ENCODE results near the gene ACSM2A.
"Not testable (repeated sequence)": the region's sequence is repeated elsewhere in the genome, so short reads cannot be mapped to it uniquely, and the experiment has no call there.

The ACSM2A gene

DNA sequence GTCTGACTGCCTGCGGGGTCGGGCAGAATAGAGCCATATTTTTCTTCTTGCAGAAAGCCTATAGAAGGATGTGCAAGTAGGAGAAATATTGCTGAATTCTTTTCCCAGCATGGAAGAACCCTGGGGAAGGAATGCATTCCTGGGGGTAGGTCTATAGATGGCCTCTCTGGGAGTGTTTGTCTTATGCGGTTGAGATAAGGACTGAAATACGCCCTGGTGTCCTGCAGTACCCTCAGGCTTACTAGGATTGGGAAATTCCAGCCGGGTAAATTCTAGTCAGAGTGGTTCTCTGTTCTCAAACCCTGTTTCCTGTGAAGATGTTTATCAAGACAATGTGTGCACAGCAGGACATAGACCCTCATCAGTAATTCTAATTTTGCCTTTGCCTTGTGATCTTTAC lies 2.3 kb downstream of the ACSM2A start:
- DNase-seq (ENCODE audit: low read depth in 2 of 2), result not testable (repeated sequence)

DNA sequence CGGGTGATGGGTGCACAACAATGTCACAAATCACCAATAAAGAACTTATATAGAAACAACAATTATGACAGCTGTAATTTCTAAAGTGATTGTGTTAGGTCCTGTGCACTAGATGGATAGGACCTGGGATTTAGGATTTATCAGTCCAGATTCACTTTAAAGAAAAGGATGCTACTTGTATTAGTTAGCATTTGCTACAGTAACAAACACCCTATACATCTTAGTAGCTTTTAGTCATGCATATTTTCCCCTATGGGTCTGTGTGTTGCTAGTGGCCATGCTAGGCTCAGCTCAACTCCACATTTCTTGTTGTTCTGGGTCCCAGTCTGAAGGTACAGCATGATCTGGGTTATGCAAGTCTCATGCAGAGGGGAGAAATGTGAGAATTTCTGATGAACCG lies 7.9 kb downstream of the ACSM2A start:
- DNase-seq (ENCODE audit: low read depth in 2 of 2), result not testable (repeated sequence)

DNA sequence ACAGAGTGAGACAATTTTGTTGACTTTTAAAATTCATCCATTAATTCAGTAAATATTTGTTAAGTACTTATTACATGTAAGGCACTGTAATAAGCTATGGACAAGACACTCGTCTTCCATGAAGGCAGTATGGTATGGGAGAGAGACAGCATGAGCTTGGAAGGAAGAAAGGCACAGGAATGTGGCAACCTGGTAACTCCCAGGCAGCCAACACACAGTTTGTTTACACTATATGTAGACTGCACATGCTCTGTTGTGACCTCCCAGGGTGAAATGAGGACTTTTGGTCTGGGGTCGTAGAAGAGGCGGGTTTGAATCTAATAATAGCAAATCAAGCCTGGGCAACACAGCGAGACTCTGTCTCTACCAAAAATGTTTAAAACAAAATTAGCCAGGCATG lies 9.0 kb downstream of the ACSM2A start:
- not testable (repeated sequence) for DNase-seq (ENCODE audit: low read depth in 2 of 2)

DNA sequence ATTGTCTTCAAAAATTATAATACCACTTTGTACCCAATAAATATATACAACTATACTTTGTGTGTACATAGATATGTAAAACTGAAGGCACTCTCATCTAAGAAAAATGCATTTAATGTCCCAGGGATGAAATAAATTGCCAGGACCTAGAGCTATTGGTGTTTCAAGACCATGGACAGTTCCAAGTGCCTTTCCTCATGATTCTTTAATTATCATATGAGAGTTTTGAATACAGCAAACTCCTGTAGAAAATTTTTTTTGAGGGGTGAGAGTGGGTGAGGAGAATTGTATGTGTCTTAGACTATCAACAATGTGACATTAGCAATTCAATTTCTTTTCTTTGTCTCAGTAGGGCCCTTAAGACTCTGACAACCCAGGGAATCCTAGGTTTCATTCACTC lies 17.6 kb downstream of the ACSM2A start:
- not testable (repeated sequence) for DNase-seq (ENCODE audit: low read depth in 2 of 2)

DNA sequence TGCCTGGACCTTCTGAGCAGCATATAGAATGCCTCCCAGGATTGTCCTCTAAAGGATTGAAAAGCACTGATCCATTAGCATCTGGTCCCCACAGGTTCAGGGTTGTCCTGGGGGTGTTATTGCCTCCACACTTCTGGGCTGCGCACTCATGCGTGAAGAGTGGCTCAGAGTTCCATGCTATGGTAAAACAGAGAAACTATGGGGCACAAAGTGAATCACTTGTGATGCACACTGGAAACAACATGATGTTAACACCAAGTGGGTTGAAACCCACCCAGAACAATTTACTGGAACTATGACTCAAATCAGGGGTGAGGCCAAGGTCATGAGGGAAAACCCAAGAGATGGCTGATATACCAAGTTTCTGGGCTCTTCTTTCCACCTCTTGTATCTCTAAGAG lies 18.6 kb downstream of the ACSM2A start:
- not testable (repeated sequence) for DNase-seq (ENCODE audit: low read depth in 2 of 2)

DNA sequence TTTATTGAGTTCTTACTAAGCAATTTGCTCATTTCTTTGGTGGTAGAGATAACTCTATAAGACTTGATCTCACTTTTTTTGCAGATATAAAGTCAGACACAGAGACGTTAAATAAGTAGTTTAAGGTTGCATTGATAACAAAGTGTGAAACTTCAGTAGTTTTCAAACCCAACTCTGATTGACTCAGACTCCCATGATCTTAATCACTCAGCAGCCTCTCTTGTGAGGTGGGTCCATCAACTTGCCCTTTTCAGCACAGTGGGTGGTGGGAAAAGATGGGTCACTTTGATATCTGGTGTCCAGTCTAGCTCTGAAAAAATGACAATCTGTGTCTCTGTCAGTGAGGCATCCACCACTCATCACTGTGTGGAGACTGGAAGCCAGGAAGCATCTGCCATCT lies 19.4 kb downstream of the ACSM2A start:
- not testable (repeated sequence) for DNase-seq (ENCODE audit: low read depth in 2 of 2)

DNA sequence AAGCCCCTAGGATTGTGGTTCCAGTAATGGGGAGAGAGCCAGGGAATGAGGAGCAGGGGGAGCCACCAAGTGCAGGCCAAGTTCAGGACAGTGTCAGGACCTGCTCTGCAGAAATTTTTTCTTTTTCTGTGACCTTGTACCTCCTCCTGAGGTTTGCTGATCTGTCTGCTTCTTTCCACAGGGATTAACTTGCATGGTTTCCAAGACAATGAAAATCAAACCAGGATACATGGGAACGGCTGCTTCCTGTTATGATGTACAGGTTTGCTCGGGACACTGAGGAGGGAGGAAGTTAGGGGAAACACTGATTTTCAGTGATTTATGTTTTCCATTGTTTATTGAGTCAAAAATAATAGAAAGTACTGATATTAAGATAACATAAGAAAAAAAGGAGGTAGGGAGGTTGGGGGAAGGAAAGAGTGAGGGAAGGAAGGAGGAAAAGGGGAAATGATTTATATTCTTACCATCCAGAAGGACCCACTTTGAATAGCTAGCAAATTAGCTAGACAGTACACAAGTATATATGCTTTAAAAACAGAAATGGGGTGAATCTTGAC lies 25.9 kb downstream of the ACSM2A start:
- not testable (repeated sequence) for DNase-seq (ENCODE audit: low read depth in 2 of 2)

DNA sequence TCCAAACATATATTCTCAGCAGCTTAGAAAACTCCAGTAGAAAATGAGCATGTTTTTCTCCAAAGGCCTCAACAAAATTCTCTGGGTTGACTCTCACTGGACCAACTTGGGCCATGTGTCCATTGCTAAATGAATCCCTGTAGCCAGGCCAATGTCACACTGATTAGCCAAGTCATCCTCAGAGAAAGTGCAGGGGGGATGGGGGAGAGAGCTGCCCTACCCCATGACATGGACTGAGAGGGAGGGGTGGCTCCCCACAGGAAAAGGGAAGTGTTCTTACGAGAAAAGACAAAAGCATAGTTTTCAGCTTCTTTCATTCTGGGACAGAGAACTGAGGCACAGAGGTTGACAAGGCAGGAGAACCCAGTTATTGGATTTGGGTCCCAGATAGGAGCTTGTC lies 32.7 kb downstream of the ACSM2A start:
- DNase-seq (ENCODE audit: low read depth in 2 of 2), result not testable (repeated sequence)

DNA sequence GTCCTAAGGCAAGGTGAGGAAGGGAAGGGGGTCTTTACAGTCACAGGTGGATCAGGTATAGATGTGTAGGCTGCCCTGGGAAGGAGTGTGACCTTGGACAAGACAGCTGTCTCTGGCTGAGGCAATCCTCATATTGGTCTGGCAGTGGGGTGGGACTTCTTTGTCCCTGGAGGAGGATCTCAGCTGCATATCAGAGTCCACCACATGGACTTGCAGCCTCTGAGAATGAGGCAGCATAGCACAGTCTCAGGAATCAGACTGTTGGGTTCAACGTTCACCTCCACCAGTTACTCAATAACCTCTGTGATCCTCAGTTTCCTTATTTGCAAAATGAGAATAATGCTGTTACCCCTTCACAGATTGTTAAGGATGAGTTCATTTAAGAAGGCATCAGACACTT lies 33.4 kb downstream of the ACSM2A start:
- DNase-seq (ENCODE audit: low read depth in 2 of 2), result no peak

DNA sequence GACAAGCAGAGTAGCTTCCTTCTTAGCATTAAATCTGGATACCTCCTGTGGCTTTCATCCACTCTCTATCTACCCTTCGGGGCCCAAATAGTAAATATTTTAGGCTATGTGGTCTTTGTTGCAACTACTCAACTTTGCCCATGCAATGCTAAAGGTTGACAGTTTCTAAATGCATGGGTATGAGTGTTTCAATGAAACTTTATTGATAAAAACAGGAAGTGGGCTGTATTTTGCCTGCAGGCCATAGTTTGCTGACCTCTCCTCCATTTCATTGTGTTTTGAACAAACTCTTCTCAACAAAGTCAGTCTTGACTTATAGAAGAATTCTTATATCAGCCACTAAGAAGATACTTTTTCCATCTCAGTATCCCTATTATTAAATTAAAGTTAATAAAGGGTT lies 34.1 kb downstream of the ACSM2A start:
- DNase-seq (ENCODE audit: low read depth in 2 of 2), result no peak

DNA sequence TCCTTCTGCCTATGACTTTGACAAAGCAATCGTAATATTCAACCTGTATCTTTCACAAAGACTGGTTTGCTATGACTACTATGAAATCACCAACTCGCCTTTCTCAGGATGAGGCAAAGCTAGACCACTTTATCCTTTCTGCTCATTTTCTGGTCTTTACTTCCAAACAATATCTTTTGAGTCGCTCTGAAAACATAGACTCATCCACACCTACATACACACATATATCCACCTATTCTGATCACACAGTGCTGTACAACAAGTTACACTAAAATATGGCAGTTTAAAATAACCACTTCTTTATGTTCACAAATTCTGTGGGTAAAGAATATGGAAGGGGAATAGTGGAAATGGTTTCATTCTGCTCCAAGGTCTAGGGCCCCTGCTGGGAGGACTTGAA lies 39.7 kb downstream of the ACSM2A start:
- not testable (repeated sequence) for DNase-seq (ENCODE audit: low read depth in 2 of 2)

DNA sequence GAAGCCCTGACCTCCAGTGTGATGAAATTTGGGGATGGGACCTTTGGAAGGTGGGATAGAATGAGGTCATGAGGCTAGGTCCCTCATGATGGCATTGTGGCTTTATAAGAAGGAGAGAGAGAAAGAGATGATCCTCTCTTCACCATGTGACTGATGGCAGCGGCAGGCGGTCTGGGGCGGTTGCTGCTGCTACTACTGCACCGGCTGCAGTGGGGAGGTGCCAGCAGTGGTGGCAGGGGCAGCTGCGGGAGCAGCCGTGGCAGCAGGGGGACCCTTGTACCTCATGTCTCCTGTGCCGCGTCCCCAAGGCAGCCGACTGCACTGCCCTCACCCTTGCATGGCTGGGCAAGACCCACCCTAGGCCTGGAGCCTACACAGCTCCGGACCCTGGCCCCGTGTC lies 40.1 kb downstream of the ACSM2A start:
- not testable (repeated sequence) for DNase-seq (ENCODE audit: low read depth in 2 of 2)

DNA sequence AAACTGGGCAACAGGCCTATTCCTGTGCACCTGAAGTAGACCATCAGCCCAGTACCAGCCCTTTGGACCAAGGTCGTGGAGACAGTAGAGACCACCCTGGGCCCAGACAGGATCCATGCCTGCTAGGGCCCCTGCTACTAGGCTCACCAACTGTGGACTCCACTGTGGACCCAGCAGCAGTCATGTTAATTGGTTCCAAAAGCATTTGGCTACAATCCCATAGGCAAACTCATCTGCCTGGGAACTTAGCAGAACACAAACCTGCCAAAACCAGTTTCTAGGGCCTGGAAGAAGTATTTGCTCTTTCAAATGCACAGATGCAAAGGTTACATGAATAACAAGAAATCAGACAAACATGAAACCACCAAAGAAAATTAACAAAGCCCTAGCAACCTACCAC lies 53.1 kb downstream of the ACSM2A start:
- DNase-seq (ENCODE audit: low read depth in 2 of 2), result no peak

DNA sequence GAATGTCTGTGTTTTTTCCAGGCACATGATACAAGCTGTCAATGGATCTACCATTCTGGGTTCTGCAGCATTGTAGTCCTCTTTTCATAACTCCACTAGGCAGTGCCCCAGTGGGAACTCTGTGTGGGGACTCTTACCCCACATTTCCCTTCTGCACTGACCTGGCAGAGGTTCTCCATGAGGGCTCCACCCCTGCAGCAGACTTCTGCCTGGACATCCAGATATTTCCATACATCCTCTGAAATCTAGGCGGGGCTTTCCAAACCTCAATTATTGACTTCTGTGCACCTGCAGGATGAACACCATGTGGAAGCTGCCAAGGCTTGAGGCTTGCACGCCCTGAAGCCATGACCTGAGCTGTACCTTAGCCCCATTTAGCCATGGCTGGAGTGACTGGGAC lies 56.0 kb downstream of the ACSM2A start:
- no peak for DNase-seq (ENCODE audit: low read depth in 2 of 2)

DNA sequence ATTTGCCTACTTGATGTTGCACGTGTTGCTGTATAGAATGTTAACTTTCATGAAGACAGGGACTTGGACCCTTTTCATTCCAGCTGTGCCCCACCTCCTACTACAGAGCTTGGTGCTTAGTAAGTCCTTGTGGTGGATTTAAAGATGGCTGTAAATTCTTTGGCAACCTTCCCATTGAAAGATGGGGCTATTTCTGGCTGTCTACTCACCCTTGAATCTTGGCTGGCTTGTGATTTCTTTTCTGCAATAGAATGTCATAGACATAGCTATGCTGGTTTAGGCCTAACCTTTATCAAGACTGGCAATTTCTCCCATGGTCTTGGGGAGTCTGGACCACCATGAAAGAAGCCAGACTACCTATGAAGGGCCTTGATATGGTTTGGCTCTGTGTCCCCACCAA lies 59.0 kb downstream of the ACSM2A start:
- no peak for DNase-seq (ENCODE audit: low read depth in 2 of 2)

DNA sequence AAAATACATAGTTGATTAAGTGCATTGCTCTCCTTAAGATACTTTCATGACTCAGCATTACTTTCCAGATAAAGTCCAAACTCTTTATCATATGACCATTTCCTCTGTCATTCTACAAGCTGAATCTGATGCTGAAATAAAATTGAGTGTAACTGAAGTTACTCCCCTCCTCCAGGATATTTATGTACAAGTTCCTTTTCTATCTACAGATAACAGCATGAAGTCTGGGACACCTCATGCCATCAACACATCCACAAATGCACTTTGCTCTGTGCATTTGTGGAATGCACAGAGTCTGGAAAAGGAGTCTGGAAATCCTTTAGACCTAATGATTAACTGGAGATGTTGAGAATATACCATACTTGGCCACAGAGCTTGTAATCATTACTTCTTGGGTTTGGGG lies 64.4 kb downstream of the ACSM2A start:
- DNase-seq (ENCODE audit: low read depth in 2 of 2), result no peak

DNA sequence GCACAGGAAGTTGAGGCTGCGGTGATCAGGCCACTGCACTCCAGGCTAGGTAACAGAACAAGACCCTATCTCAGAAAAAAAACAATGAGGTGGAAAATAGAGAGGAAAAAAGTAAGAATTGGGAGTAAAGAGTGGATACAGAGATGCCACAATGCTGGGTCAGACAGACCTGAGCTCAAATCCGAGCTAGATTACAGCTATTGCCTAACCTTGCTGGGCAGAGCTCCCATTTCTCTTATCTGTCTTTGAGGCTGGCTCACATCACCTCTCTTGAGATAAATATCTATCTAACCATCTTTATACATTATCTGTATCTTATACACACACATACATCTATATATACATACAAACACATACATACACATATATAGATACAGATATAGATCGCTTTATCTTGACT lies 65.8 kb downstream of the ACSM2A start:
- DNase-seq (ENCODE audit: low read depth in 2 of 2), result no peak

DNA sequence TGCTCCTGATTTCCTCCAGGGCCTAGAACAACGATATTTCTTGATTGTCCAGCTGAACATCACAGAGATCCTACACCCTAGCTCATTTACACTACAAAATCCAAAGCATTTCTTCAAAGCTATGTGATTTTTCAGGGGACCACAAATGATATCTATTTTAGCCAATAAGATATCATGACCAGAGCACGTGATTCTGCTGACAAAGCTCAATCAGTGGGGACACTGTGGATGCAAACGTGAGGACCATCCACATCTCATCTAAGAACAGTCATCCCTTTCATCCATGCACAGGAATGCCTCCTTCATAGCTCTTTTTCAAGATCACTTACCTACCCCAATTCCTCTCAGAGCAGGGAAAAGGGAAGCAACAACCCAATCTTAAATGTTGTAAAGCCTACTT lies 67.9 kb downstream of the ACSM2A start:
- no peak for DNase-seq (ENCODE audit: low read depth in 2 of 2)

DNA sequence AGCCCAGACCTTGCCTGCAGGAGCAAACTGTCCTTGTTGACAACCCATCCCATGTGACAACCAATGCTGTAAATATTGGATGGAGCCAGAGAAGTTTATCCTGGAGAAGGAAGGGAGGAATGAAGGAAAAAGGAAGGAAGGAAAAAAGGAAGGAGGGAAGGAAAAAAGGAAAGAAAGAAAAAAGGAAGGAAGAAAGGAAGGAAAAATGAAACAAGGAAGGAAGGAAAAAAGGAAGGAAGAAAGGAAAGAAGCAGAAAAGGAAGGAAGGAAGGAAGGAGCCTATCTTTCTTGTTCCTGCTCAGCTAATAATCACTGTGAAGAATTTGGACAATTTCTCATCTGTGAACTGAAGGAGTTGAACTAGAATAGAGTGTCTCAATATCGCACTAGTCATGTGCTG lies 68.8 kb downstream of the ACSM2A start:
- no peak for DNase-seq (ENCODE audit: low read depth in 2 of 2)

DNA sequence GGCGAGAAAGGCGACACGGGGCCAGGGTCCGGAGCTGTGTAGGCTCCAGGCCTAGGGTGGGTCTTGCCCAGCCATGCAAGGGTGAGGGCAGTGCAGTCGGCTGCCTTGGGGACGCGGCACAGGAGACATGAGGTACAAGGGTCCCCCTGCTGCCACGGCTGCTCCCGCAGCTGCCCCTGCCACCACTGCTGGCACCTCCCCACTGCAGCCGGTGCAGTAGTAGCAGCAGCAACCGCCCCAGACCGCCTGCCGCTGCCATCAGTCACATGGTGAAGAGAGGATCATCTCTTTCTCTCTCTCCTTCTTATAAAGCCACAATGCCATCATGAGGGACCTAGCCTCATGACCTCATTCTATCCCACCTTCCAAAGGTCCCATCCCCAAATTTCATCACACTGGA lies 80.5 kb downstream of the ACSM2A start:
- DNase-seq (ENCODE audit: low read depth in 2 of 2), result not testable (repeated sequence)

DNA sequence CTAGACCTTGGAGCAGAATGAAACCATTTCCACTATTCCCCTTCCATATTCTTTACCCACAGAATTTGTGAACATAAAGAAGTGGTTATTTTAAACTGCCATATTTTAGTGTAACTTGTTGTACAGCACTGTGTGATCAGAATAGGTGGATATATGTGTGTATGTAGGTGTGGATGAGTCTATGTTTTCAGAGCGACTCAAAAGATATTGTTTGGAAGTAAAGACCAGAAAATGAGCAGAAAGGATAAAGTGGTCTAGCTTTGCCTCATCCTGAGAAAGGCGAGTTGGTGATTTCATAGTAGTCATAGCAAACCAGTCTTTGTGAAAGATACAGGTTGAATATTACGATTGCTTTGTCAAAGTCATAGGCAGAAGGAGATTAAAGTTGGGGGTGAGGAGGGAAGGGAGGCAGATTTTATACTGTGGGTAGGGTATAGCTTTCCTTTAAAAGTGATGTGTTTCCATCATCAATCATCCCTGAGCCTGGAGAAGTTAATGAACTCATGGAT lies 81.0 kb downstream of the ACSM2A start:
- DNase-seq (ENCODE audit: low read depth in 2 of 2), result not testable (repeated sequence)

DNA sequence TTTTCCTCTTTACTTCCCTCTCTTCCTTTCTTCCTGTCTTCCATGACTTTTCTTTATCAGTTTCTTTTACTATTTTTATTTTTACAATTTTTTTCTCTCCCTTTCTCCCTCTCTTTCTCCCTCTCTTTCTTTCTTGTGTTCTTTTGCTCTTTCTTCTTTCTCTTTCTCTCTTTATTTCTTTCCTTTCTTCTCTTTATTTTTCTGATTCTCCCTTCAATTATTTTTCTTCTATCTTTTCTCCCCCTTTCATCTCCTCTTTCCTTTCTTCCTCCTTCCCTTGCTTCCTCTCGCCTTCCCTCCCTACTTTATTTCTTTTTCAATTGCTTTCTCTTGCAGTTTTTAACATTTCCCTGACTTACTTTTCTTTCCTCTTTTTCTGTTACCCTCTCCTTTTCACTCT lies 85.3 kb downstream of the ACSM2A start:
- DNase-seq (ENCODE audit: low read depth in 2 of 2), result not testable (repeated sequence)

Data from activated CD4-positive, alpha-beta T cell treated with anti-CD3 and anti-CD28 coated beads for 24 hours (primary cell).